ENCODE results near the gene P4HA2. TPM values are rescaled to one million over a fixed set of nuclear protein-coding genes. Genes with fewer than 3 reads are reported as not detected.

Gene P4HA2
- total and polyA plus RNA-seq, 2 experiments from 2014 or later = 5.9 to 8.0 TPM

- Mint-ChIP-seq H3K4me1 (peaks cover 6% of the 10 kb centered on the region), H3K9me3 (peaks cover 24% of the 10 kb centered on the region), H3K27ac (no peak overlapping the region), H3K4me3 (no peak overlapping the region), H3K36me3 (ENCODE audit: low read depth) (peaks cover 9% of the 10 kb centered on the region), H3K27me3 (ENCODE audit: insufficient read depth, low read depth, poor library complexity) (peaks cover 6% of the 10 kb centered on the region)
- DNase-seq (ENCODE audit: low spot score) (no peak), ATAC-seq (no peak)
- no peak overlapping the region for H3K4me3 ChIP-seq
- H3K79me2 ChIP-seq (replicated peaks; ENCODE audit: insufficient read depth) = no peaks in the 10 kb centered on the region
- H3K4me2 ChIP-seq = no peak overlapping the region
- peaks cover 3% of the 10 kb centered on the region; the same call in 1 of the 2 replicates for H3K4me1 ChIP-seq (ENCODE audit: insufficient read depth)
- H2AFZ ChIP-seq = no peak overlapping the region
- no peaks in the 10 kb centered on the region for H3K27me3 ChIP-seq (ENCODE audit: insufficient read depth)
- TF ChIP-seq ETS1 (IDR thresholded peaks at IDR 0.05) (no peak), CREB1 (CRISPR knock-in tag; IDR thresholded peaks at IDR 0.05; ENCODE audit: low read depth) (no peak)
- H4K20me1 ChIP-seq (replicated peaks; ENCODE audit: insufficient read depth) = no peaks in the 10 kb centered on the region
- no peaks in the 10 kb centered on the region for H3F3A ChIP-seq (replicated peaks; ENCODE audit: low read depth)
- no peaks in the 10 kb centered on the region for H3K9me2 ChIP-seq (ENCODE audit: insufficient read depth)
- H3K36me3 ChIP-seq (ENCODE audit: insufficient read depth) = no peaks in the 10 kb centered on the region
- no peak overlapping the region for H3K27ac ChIP-seq (ENCODE audit: low read depth)
Measured at GRCh38 chr5:132246806-132247205, 19.2 kb upstream of the P4HA2 start.

GRCh38 chr5:132245593-132245992, 17.9 kb upstream of the P4HA2 start:
- TF ChIP-seq ZNF114 (CRISPR knock-in tag; IDR thresholded peaks at IDR 0.05) (no peak), POLR2AphosphoS5 (IDR thresholded peaks at IDR 0.05; ENCODE audit: low read depth) (no peak), ZNF331 (CRISPR knock-in tag; IDR thresholded peaks at IDR 0.05; ENCODE audit: low read depth) (no peak), CREB1 (CRISPR knock-in tag; IDR thresholded peaks at IDR 0.05; ENCODE audit: low read depth) (no peak), REST (IDR thresholded peaks at IDR 0.05; ENCODE audit: unreplicated experiment) (no peak)
- H3K27me3 ChIP-seq (ENCODE audit: insufficient read depth) = no peaks in the 10 kb centered on the region
- ATAC-seq = no peak
- H4K20me1 ChIP-seq (replicated peaks; ENCODE audit: insufficient read depth) = no peaks in the 10 kb centered on the region
- no peak overlapping the region for H3K27ac ChIP-seq (ENCODE audit: low read depth)
- H3K9me3 Mint-ChIP-seq = peaks cover 24% of the 10 kb centered on the region
- no peak overlapping the region for H3K4me2 ChIP-seq
- H3K4me1 Mint-ChIP-seq = peaks cover 1% of the 10 kb centered on the region; the same call in 2 of the 3 replicates
- H3K4me3 Mint-ChIP-seq = no peak overlapping the region
- H3K79me2 ChIP-seq (replicated peaks; ENCODE audit: insufficient read depth) = no peaks in the 10 kb centered on the region
- H3K4me3 ChIP-seq = no peak overlapping the region
- peaks cover 6% of the 10 kb centered on the region for H3K27me3 Mint-ChIP-seq (ENCODE audit: insufficient read depth, low read depth, poor library complexity)
- no peak for DNase-seq (ENCODE audit: low spot score)
- H3K9me2 ChIP-seq (ENCODE audit: insufficient read depth) = no peaks in the 10 kb centered on the region
- H3K27ac Mint-ChIP-seq = no peak overlapping the region
- peaks cover 9% of the 10 kb centered on the region for H3K36me3 Mint-ChIP-seq (ENCODE audit: low read depth)
- no peak overlapping the region for H2AFZ ChIP-seq
- no peaks in the 10 kb centered on the region for H3F3A ChIP-seq (replicated peaks; ENCODE audit: low read depth)
- no peaks in the 10 kb centered on the region for H3K36me3 ChIP-seq (ENCODE audit: insufficient read depth)
- H3K4me1 ChIP-seq (ENCODE audit: insufficient read depth) = peaks cover under 1% of the 10 kb centered on the region; the same call in 1 of the 2 replicates

All from GM23338 (cell line).